ENCODE measurements around the gene UBFD1. TPM values are rescaled to one million over a fixed set of nuclear protein-coding genes. Genes with fewer than 3 reads are reported as not detected.

The UBFD1 gene
- polyA plus RNA-seq, 3 donors: 8.0 to 8.9 (median 8.0) TPM

DNA sequence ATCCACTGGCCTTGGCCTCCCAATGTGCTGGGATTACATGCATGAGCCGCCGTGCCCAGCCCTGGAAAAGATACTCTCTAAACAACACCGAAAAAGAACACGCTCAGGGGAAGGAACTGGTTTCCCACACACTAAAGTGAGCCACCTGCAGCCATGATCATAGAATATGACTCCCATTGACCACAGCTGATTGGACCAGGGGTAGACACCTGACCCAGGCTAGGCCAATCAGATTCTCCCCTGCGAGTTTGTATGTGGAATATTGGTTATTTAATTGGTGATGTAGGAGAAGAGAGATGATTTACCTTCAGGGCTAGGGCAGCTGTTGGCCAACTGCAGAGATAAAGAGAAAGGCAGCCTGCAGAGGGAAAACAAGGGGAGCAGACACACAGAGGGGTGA lies 38.2 kb upstream of the UBFD1 start:
- Mint-ChIP-seq H3K27me3 (ENCODE audit: low read depth in 3 of 3) (no peaks in the 10 kb centered on the region), H3K9me3 (no peaks in the 10 kb centered on the region), H3K4me1 (peaks cover 64% of the 10 kb centered on the region), H3K4me3 (no peak overlapping the region), H3K36me3 (peaks cover 12 to 13% of the 10 kb centered on the region in 2 donors), H3K27ac (peak overlapping the region; percentile 87 to 97 (median 96))
- no peak overlapping the region for H3K4me2 ChIP-seq (replicated peaks; ENCODE audit: extremely low read depth, low read length, poor library complexity, severe bottlenecking)
- intact Hi-C loops (cut with micrococcal nuclease): loop anchor here in 1 of 2 donors (10.0 kb wide), 1 partner anchor 126 kb away; the partner anchor contains the start of genes DCTN5 and PALB2
- H3K9ac ChIP-seq (ENCODE audit: insufficient read depth, low read length, poor library complexity, severe bottlenecking): no peak overlapping the region
- peak in 1 of 3 donors; percentile 33 for DNase-seq
- H3K79me2 ChIP-seq (ENCODE audit: insufficient read depth, low read length): peaks cover 5% of the 10 kb centered on the region
- peaks cover 73% of the 10 kb centered on the region in 2 donors for H3K4me1 ChIP-seq (ENCODE audit: control insufficient read depth in 1 of 2, insufficient read depth in 2 of 2, low read length in 2 of 2)
- peaks cover 0 to 3% of the 10 kb centered on the region in 2 donors for H3K36me3 ChIP-seq (replicated peaks in 1 of 2; ENCODE audit: control insufficient read depth in 1 of 2, insufficient read depth in 2 of 2, low read length in 2 of 2)
- no peaks in the 10 kb centered on the region for H3K9me3 ChIP-seq (replicated peaks in 1 of 2; ENCODE audit: control insufficient read depth in 1 of 2, insufficient read depth in 1 of 2, low read length in 2 of 2)
- H3K27ac ChIP-seq (ENCODE audit: low read depth in 1 of 2, low read length in 2 of 2): peak overlapping the region; percentile 55 to 88
- H3K4me3 ChIP-seq (replicated peaks in 1 of 3; ENCODE audit: low read depth in 2 of 3, low read length in 3 of 3): no peak overlapping the region
- WGBS (ENCODE audit: insufficient coverage): 85% methylated on average over 3 of the region's 5 CpGs
- H4K20me1 ChIP-seq (ENCODE audit: insufficient read depth, low read length): no peaks in the 10 kb centered on the region
- no peaks in the 10 kb centered on the region for H3K27me3 ChIP-seq (ENCODE audit: control insufficient read depth in 2 of 2, insufficient read depth in 2 of 2, low read length in 2 of 2)
- TF ChIP-seq, protein P1, sequence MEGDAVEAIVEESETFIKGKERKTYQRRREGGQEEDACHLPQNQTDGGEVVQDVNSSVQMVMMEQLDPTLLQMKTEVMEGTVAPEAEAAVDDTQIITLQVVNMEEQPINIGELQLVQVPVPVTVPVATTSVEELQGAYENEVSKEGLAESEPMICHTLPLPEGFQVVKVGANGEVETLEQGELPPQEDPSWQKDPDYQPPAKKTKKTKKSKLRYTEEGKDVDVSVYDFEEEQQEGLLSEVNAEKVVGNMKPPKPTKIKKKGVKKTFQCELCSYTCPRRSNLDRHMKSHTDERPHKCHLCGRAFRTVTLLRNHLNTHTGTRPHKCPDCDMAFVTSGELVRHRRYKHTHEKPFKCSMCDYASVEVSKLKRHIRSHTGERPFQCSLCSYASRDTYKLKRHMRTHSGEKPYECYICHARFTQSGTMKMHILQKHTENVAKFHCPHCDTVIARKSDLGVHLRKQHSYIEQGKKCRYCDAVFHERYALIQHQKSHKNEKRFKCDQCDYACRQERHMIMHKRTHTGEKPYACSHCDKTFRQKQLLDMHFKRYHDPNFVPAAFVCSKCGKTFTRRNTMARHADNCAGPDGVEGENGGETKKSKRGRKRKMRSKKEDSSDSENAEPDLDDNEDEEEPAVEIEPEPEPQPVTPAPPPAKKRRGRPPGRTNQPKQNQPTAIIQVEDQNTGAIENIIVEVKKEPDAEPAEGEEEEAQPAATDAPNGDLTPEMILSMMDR (IDR thresholded peaks at IDR 0.05): no peak
- no peak overlapping the region for H2AFZ ChIP-seq (ENCODE audit: insufficient read depth, low read depth, low read length, poor library complexity, severe bottlenecking)

DNA sequence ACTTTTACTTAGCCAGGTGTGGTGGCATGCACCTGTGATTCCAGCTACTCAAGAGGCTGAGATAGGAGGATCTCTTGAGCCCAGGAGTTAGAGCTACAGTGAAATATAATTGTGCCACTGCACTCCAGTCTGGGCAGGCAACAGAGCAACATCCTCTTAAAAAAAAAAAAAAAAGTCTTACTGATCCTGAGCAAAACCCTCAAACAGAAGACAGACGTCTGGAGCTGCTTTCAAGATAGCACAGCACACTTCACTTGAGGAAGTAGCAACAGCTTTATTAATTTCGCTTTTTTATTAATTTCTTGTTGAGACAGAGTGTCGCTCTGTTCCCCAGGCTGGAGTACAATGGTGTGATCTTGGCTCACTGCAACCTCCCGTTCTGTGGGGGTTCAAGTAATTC lies 37.0 kb upstream of the UBFD1 start:
- DNase-seq: peak; percentile 56 to 69 (median 58)
- Histone ChIP-seq H3K4me1 (ENCODE audit: control insufficient read depth in 1 of 2, insufficient read depth in 2 of 2, low read length in 2 of 2) (peaks cover 73 to 74% of the 10 kb centered on the region in 2 donors), H4K20me1 (ENCODE audit: insufficient read depth, low read length) (no peaks in the 10 kb centered on the region), H2AFZ (ENCODE audit: insufficient read depth, low read depth, low read length, poor library complexity, severe bottlenecking) (peak overlapping the region; percentile 30), H3K79me2 (ENCODE audit: insufficient read depth, low read length) (peaks cover 5% of the 10 kb centered on the region), H3K27ac (ENCODE audit: low read depth in 1 of 2, low read length in 2 of 2) (peak overlapping the region; percentile 88 to 93), H3K9me3 (replicated peaks in 1 of 2; ENCODE audit: control insufficient read depth in 1 of 2, insufficient read depth in 1 of 2, low read length in 2 of 2) (no peaks in the 10 kb centered on the region), H3K4me3 (replicated peaks in 1 of 3; ENCODE audit: low read depth in 2 of 3, low read length in 3 of 3) (peak overlapping the region in 1 of 3 experiments; percentile 38), H3K36me3 (replicated peaks in 1 of 2; ENCODE audit: control insufficient read depth in 1 of 2, insufficient read depth in 2 of 2, low read length in 2 of 2) (peaks cover 0 to 15% of the 10 kb centered on the region in 2 donors), H3K27me3 (ENCODE audit: control insufficient read depth in 2 of 2, insufficient read depth in 2 of 2, low read length in 2 of 2) (no peaks in the 10 kb centered on the region), H3K9ac (ENCODE audit: insufficient read depth, low read length, poor library complexity, severe bottlenecking) (peak overlapping the region; percentile 44), H3K4me2 (replicated peaks; ENCODE audit: extremely low read depth, low read length, poor library complexity, severe bottlenecking) (peak overlapping the region; percentile 54)
- H3K4me3 Mint-ChIP-seq: peak overlapping the region; percentile 35 to 58
- peaks cover 22% of the 10 kb centered on the region in 2 donors for H3K36me3 Mint-ChIP-seq
- H3K4me1 Mint-ChIP-seq: peaks cover 64% of the 10 kb centered on the region
- TF ChIP-seq, protein P1 (IDR thresholded peaks at IDR 0.05): no peak
- no peaks in the 10 kb centered on the region for H3K27me3 Mint-ChIP-seq (ENCODE audit: low read depth in 3 of 3)
- H3K27ac Mint-ChIP-seq: peak overlapping the region; percentile 90 to 98 (median 97)
- intact Hi-C loops (cut with micrococcal nuclease): no loop called here
- 8% methylated on average over 2 of the region's 4 CpGs for WGBS (ENCODE audit: insufficient coverage)
- no peaks in the 10 kb centered on the region for H3K9me3 Mint-ChIP-seq
